ENCODE data around the gene TTC34.

- no peak for TF ChIP-seq CTCF (conservative IDR thresholded peaks at IDR 0.05 in 1 of 2, IDR thresholded peaks at IDR 0.05 in 1 of 2; ENCODE audit: extremely low read depth in 1 of 2, insufficient read depth in 1 of 2, low read depth in 1 of 2, low read length in 2 of 2)
- TF ChIP-seq EZH2 (IDR thresholded peaks at IDR 0.05; ENCODE audit: borderline replicate concordance, low read length) = no peak
These were observed 838 bp downstream of the TTC34 start for GRCh38 chr1:2800664-2801045.

Measured in mammary epithelial cell (primary cell).